A673 (cell line): ENCODE measurements around the gene OR4M2.
"Not testable (repeated sequence)": the region's sequence is repeated elsewhere in the genome, so short reads cannot be mapped to it uniquely, and the experiment has no call there.

ENCODE experiments used
- EZH2 ChIP-seq: fragments of 200-600 bp; sonication (generic); IDR thresholded peaks from 2 replicates; pipeline ENCODE4 v1.6.1; 2017; ENCODE audit warnings: borderline replicate concordance, low read depth, mild to moderate bottlenecking, mixed read lengths, antibody characterized with exemption, low read length; ENCODE audit not compliant: poor library complexity, severe bottlenecking
- TF ChIP-seq, protein P1 (sequence below): fragments of 300-800, 200-600 bp; sonication (generic); conservative IDR thresholded peaks from 2 replicates; pipeline ENCODE4 v1.5.1; 2017; ENCODE audit warnings: low read depth, mild to moderate bottlenecking, antibody characterized with exemption, low read length, moderate library complexity, mixed read lengths

DNA sequence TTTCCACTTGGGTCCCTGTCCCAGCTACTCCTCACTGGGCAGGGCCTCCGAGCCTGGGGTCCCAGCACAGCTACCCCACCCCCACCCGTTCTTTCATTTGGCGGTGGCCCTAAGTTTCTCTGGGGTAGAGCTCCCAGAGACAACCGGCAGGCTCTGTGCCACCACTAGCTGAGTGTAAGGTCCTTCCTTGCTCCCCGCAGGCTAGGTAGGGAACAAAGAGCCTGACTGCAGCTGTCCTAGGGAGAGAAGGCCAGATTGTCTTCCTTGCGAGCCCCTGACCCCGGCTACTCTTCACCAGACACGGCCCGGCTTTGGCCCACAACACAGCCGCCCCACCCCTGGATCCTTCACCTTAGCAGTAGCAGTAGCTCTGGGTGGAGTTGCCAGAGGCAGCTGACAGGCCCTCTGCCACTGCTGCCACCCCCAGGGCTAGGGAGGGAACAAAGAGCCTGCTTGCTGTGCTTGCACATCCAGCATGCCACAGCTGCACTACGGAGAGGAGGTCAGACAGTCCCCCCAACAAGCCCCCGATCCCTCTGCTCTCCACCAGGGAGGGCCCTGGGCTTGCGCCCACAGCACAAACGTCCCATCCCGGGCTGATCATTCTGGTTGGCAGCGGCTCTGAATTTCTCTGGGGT, 18.4 kb downstream of the OR4M2 start:
- TF ChIP-seq, protein P1, sequence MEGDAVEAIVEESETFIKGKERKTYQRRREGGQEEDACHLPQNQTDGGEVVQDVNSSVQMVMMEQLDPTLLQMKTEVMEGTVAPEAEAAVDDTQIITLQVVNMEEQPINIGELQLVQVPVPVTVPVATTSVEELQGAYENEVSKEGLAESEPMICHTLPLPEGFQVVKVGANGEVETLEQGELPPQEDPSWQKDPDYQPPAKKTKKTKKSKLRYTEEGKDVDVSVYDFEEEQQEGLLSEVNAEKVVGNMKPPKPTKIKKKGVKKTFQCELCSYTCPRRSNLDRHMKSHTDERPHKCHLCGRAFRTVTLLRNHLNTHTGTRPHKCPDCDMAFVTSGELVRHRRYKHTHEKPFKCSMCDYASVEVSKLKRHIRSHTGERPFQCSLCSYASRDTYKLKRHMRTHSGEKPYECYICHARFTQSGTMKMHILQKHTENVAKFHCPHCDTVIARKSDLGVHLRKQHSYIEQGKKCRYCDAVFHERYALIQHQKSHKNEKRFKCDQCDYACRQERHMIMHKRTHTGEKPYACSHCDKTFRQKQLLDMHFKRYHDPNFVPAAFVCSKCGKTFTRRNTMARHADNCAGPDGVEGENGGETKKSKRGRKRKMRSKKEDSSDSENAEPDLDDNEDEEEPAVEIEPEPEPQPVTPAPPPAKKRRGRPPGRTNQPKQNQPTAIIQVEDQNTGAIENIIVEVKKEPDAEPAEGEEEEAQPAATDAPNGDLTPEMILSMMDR: not testable (repeated sequence)
- not testable (repeated sequence) for TF ChIP-seq EZH2
